HEK293 (cell line): Measurements from ENCODE around the gene MT2A.

Experiments used
- CTCF ChIA-PET: fragments of 350-600 bp; formaldehyde crosslinking; extraction: SDS; loops from one replicate; lab custom pipeline; 2021; ENCODE audit warnings: antibody characterized with exemption; lab: Yijun Ruan, JAX
- POLR2A ChIA-PET: fragments of 300-600 bp; formaldehyde crosslinking; extraction: SDS; loops from one replicate; lab custom pipeline; 2020; ENCODE audit warnings: antibody characterized with exemption, inconsistent platforms; lab: Yijun Ruan, JAX
- H3K27ac ChIP-seq: fragments of 200-500 bp; sonication (Bioruptor generic); 2 replicates; pipeline ENCODE4 v1.5.1; 2014; ENCODE audit warnings: low read depth, low read length, control low read depth, inconsistent platforms; ENCODE audit errors: extremely low read depth
- H3K36me3 ChIP-seq, 2 experiments: fragments of 200-500 bp in 1 of 2; sonication (Bioruptor generic) in 1 of 2; 1 replicate in 1 of 2; 2 replicates in 1 of 2; pipeline ENCODE4 v1.5.1; 2014 to 2017; ENCODE audit warnings: inconsistent platforms in 2 of 2, low read length in 2 of 2; ENCODE audit not compliant: control insufficient read depth in 2 of 2, insufficient read depth in 1 of 2
- H3K4me1 ChIP-seq: fragments of 200-500 bp; sonication (Bioruptor generic); 2 replicates; pipeline ENCODE4 v1.5.1; 2014; ENCODE audit warnings: mild to moderate bottlenecking, low read length, inconsistent platforms; ENCODE audit not compliant: control insufficient read depth, insufficient read depth
- H3K4me3 ChIP-seq: 2 replicates; pipeline ENCODE4 v1.5.1; 2011; ENCODE audit warnings: low read depth, mild to moderate bottlenecking, control low read depth, low read length, moderate library complexity
- H3K9me3 ChIP-seq: fragments of 200-500 bp; sonication (Bioruptor generic); 2 replicates; pipeline ENCODE4 v1.5.1; 2014; ENCODE audit warnings: low read depth, low read length, inconsistent platforms; ENCODE audit not compliant: control insufficient read depth, insufficient read depth
- EGR2 ChIP-seq: fragments of 450-650 bp; formaldehyde crosslinking; IDR thresholded peaks from 2 replicates; pipeline ENCODE4 v1.5.1; 2016; ENCODE audit warnings: low read depth, missing biosample characterization, missing genetic modification characterization
- GLIS1 ChIP-seq: fragments of 450-650 bp; formaldehyde crosslinking; IDR thresholded peaks from 2 replicates; pipeline ENCODE4 v1.5.1; 2016; ENCODE audit warnings: missing biosample characterization, missing genetic modification characterization
- HIC1 ChIP-seq: fragments of 450-650 bp; formaldehyde crosslinking; IDR thresholded peaks from 2 replicates; pipeline ENCODE4 v1.5.1; 2016; ENCODE audit warnings: missing biosample characterization, missing genetic modification characterization
- IKZF3 ChIP-seq: fragments of 450-650 bp; IDR thresholded peaks from 2 replicates; pipeline ENCODE4 v1.5.0; 2018; ENCODE audit warnings: missing biosample characterization, mild to moderate bottlenecking, missing genetic modification characterization, moderate library complexity
- KLF1 ChIP-seq: fragments of 450-650 bp; formaldehyde crosslinking; IDR thresholded peaks from 2 replicates; pipeline ENCODE4 v1.5.1; 2016; ENCODE audit warnings: missing biosample characterization, missing genetic modification characterization
- SP3 ChIP-seq: fragments of 450-650 bp; formaldehyde crosslinking; IDR thresholded peaks from 2 replicates; pipeline ENCODE4 v1.5.1; 2016; ENCODE audit warnings: missing biosample characterization, missing genetic modification characterization
- WT1 ChIP-seq: fragments of 450-650 bp; formaldehyde crosslinking; IDR thresholded peaks from 2 replicates; pipeline ENCODE4 v1.5.1; 2016; ENCODE audit warnings: missing biosample characterization, missing genetic modification characterization
- ZBTB17 ChIP-seq: fragments of 450-650 bp; formaldehyde crosslinking; IDR thresholded peaks from 2 replicates; pipeline ENCODE4 v1.5.1; 2016; ENCODE audit warnings: missing biosample characterization, missing genetic modification characterization
- ZBTB20 ChIP-seq: fragments of 450-650 bp; formaldehyde crosslinking; IDR thresholded peaks from 2 replicates; pipeline ENCODE4 v1.5.1; 2016; ENCODE audit warnings: missing biosample characterization, missing genetic modification characterization
- ZFHX2 ChIP-seq: fragments of 450-650 bp; formaldehyde crosslinking; conservative IDR thresholded peaks from 2 replicates; pipeline ENCODE4 v1.5.1; 2016; ENCODE audit warnings: missing biosample characterization, missing genetic modification characterization
- ZNF112 ChIP-seq: fragments of 450-650 bp; formaldehyde crosslinking; IDR thresholded peaks from 2 replicates; pipeline ENCODE4 v1.5.0; 2017; ENCODE audit warnings: missing biosample characterization, missing genetic modification characterization
- ZNF140 ChIP-seq: fragments of 450-650 bp; formaldehyde crosslinking; IDR thresholded peaks from 2 replicates; pipeline ENCODE4 v1.5.1; 2016; ENCODE audit warnings: missing biosample characterization, missing genetic modification characterization
- ZNF146 ChIP-seq: fragments of 450-650 bp; formaldehyde crosslinking; IDR thresholded peaks from 2 replicates; pipeline ENCODE4 v1.5.1; 2016; ENCODE audit warnings: missing biosample characterization, missing genetic modification characterization
- ZNF19 ChIP-seq: fragments of 450-650 bp; formaldehyde crosslinking; IDR thresholded peaks from 2 replicates; pipeline ENCODE4; 2016; ENCODE audit warnings: missing biosample characterization, missing genetic modification characterization, low read depth
- ZNF335 ChIP-seq: fragments of 450-650 bp; formaldehyde crosslinking; conservative IDR thresholded peaks from 2 replicates; pipeline ENCODE4 v1.5.1; 2016; ENCODE audit warnings: missing biosample characterization, missing genetic modification characterization
- ZNF354C ChIP-seq: fragments of 450-650 bp; formaldehyde crosslinking; IDR thresholded peaks from 2 replicates; pipeline ENCODE4 v1.5.1; 2016; ENCODE audit warnings: missing biosample characterization, missing genetic modification characterization, low read depth, borderline replicate concordance
- ZNF416 ChIP-seq: fragments of 450-650 bp; formaldehyde crosslinking; IDR thresholded peaks from 2 replicates; pipeline ENCODE4 v1.5.1; 2016; ENCODE audit warnings: missing biosample characterization, missing genetic modification characterization
- ZNF513 ChIP-seq: fragments of 450-650 bp; IDR thresholded peaks from 2 replicates; pipeline ENCODE4 v1.5.1; 2018; ENCODE audit warnings: missing biosample characterization, missing genetic modification characterization
- ZNF549 ChIP-seq: fragments of 450-650 bp; IDR thresholded peaks from 2 replicates; pipeline ENCODE4 v1.5.1; 2018; ENCODE audit warnings: missing biosample characterization, missing genetic modification characterization, mild to moderate bottlenecking, inconsistent platforms, moderate library complexity
- ZNF571 ChIP-seq: fragments of 450-650 bp; formaldehyde crosslinking; IDR thresholded peaks from 2 replicates; pipeline ENCODE4 v1.5.0; 2017; ENCODE audit warnings: missing biosample characterization, missing genetic modification characterization
- ZNF600 ChIP-seq: fragments of 450-650 bp; formaldehyde crosslinking; IDR thresholded peaks from 2 replicates; pipeline ENCODE4 v1.5.1; 2016; ENCODE audit warnings: missing biosample characterization, missing genetic modification characterization
- ZNF621 ChIP-seq: fragments of 450-650 bp; formaldehyde crosslinking; IDR thresholded peaks from 2 replicates; pipeline ENCODE4 v1.5.1; 2017; ENCODE audit warnings: missing biosample characterization, missing genetic modification characterization
- TF ChIP-seq, protein P1 (sequence below): fragments of 450-650 bp; formaldehyde crosslinking; IDR thresholded peaks from 2 replicates; pipeline ENCODE4 v1.5.1; 2016; ENCODE audit warnings: missing biosample characterization, missing genetic modification characterization
- TF ChIP-seq, protein P2 (sequence below): fragments of 450-650 bp; formaldehyde crosslinking; IDR thresholded peaks from 2 replicates; pipeline ENCODE4 v1.5.1; 2016; ENCODE audit warnings: missing biosample characterization, missing genetic modification characterization

MT2A gene

GRCh38 chr16:56607109-56607618 is 1.2 kb upstream of the MT2A start:
- H3K27ac ChIP-seq: no peak overlapping the region
- no peaks in the 10 kb centered on the region for H3K36me3 ChIP-seq
- no peak overlapping the region for H3K4me3 ChIP-seq
- CTCF ChIA-PET: interaction anchor here (0.6 to 4.7 kb wide), 4 partner anchors 16 to 95 kb away, joined by 3 to 66 read pairs (median 4); no protein-coding TSS in a partner anchor
- H3K4me1 ChIP-seq: peaks cover 3% of the 10 kb centered on the region; the same call in 1 of the 2 replicates
- H3K9me3 ChIP-seq: no peaks in the 10 kb centered on the region
- POLR2A ChIA-PET: no interaction called here
- TF ChIP-seq ZNF19 (tag by site-specific recombination): no peak
- no peak for TF ChIP-seq ZNF549
- no peak for TF ChIP-seq SP3 (tag by site-specific recombination)
- TF ChIP-seq, protein P1, sequence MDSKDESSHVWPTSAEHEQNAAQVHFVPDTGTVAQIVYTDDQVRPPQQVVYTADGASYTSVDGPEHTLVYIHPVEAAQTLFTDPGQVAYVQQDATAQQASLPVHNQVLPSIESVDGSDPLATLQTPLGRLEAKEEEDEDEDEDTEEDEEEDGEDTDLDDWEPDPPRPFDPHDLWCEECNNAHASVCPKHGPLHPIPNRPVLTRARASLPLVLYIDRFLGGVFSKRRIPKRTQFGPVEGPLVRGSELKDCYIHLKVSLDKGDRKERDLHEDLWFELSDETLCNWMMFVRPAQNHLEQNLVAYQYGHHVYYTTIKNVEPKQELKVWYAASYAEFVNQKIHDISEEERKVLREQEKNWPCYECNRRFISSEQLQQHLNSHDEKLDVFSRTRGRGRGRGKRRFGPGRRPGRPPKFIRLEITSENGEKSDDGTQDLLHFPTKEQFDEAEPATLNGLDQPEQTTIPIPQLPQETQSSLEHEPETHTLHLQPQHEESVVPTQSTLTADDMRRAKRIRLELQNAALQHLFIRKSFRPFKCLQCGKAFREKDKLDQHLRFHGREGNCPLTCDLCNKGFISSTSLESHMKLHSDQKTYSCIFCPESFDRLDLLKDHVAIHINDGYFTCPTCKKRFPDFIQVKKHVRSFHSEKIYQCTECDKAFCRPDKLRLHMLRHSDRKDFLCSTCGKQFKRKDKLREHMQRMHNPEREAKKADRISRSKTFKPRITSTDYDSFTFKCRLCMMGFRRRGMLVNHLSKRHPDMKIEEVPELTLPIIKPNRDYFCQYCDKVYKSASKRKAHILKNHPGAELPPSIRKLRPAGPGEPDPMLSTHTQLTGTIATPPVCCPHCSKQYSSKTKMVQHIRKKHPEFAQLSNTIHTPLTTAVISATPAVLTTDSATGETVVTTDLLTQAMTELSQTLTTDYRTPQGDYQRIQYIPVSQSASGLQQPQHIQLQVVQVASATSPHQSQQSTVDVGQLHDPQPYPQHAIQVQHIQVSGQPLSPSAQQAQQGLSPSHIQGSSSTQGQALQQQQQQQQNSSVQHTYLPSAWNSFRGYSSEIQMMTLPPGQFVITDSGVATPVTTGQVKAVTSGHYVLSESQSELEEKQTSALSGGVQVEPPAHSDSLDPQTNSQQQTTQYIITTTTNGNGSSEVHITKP (tag by site-specific recombination): no peak
- TF ChIP-seq ZFHX2: peak; percentile 38
- TF ChIP-seq, protein P2, sequence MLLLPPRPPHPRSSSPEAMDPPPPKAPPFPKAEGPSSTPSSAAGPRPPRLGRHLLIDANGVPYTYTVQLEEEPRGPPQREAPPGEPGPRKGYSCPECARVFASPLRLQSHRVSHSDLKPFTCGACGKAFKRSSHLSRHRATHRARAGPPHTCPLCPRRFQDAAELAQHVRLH (tag by site-specific recombination): no peak
- TF ChIP-seq ZNF354C: no peak
- TF ChIP-seq, all 188 proteins: peak for 1

DNA sequence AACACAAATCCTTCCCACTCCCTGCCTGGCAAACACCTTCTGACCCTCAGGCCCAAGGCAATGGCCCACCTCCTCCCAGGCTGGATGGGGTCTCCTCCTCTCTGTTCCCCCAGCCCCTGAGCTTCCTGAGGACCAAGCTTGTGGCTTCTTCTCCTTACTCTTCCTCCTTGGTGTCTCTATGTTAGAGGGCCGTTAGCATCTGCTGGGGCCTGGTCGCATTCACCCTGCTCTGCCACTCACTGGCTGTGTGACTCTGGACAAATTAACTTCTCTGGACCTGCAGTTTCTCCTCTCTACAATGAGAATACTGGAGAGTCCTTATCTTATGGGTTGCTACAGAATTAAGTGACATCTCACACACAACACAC is 725 bp upstream of the MT2A start:
- Histone ChIP-seq H3K4me3 (no peak overlapping the region), H3K27ac (0 out of 2 replicates have a peak overlapping the region, but pooled peaks have one; percentile 20), H3K36me3 (no peaks in the 10 kb centered on the region), H3K4me1 (peaks cover 3% of the 10 kb centered on the region; the same call in 1 of the 2 replicates), H3K9me3 (no peaks in the 10 kb centered on the region)
- ChIA-PET CTCF (interaction anchor here (0.6 kb wide), 1 partner anchor 27 kb away, joined by 3 read pairs; no protein-coding TSS in a partner anchor), POLR2A (interaction anchor here (1.4 kb wide), 1 partner anchor 75 kb away, joined by 13 read pairs; the partner anchor contains the start of gene MT1X)
- no peak for TF ChIP-seq ZNF600 (tag by site-specific recombination)
- no peak for TF ChIP-seq ZNF513
- no peak for TF ChIP-seq ZNF146 (tag by site-specific recombination)
- no peak for TF ChIP-seq ZNF112 (tag by site-specific recombination)
- TF ChIP-seq ZNF621 (tag by site-specific recombination): no peak
- no peak for TF ChIP-seq ZNF140 (tag by site-specific recombination)

DNA sequence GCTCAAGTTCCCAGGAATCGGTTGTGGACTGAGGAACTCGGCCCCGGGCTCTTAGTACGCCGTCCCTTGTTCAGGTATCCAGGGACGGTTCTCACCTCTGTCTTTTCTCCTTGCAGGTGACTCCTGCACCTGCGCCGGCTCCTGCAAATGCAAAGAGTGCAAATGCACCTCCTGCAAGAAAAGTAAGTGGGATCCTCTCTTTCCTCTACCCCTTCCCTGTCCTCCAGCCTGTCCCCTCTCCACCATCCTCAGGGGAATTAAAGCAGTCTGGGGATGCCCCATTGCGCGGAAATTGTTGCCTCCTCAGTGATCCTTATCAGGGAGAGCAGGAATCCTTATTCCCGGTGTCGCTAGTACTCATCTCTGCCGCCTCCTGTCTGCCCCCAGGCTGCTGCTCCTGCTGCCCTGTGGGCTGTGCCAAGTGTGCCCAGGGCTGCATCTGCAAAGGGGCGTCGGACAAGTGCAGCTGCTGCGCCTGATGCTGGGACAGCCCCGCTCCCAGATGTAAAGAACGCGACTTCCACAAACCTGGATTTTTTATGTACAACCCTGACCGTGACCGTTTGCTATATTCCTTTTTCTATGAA is 585 bp downstream of the MT2A start:
- ChIA-PET CTCF (interaction anchor here (0.6 to 1.3 kb wide), 3 partner anchors 32 to 321 kb away, joined by 3 to 10 read pairs (median 4); no protein-coding TSS in a partner anchor), POLR2A (interaction anchor here (0.7 to 1.5 kb wide), 10 partner anchors 9 to 158 kb away, joined by 3 to 13 read pairs (median 4); partner anchors contain the start of genes MT1E, MT1F, MT1X and NUDT21)
- H3K36me3 ChIP-seq: no peaks in the 10 kb centered on the region
- peak overlapping the region; percentile 51 for H3K4me3 ChIP-seq
- H3K9me3 ChIP-seq: no peaks in the 10 kb centered on the region
- H3K27ac ChIP-seq: peak overlapping the region; percentile 10; the same call in 1 of the 2 replicates
- H3K4me1 ChIP-seq: peaks cover 3% of the 10 kb centered on the region; the same call in 1 of the 2 replicates
- TF ChIP-seq ZNF416 (tag by site-specific recombination) (no peak), ZNF335 (peak; percentile 11; the same call in 1 of the 2 replicates), GLIS1 (tag by site-specific recombination) (peak; percentile 27; the same call in 1 of the 2 replicates), ZNF571 (tag by site-specific recombination) (no peak), ZBTB17 (tag by site-specific recombination) (peak; percentile 54; the same call in 1 of the 2 replicates), IKZF3 (peak; percentile 34; the same call in 1 of the 2 replicates), EGR2 (tag by site-specific recombination) (peak; percentile 10; the same call in 1 of the 2 replicates), KLF1 (tag by site-specific recombination) (0 out of 2 replicates have a peak, but pooled peaks have one; percentile 27), HIC1 (peak; percentile 54), ZBTB20 (peak; percentile 98), WT1 (tag by site-specific recombination) (peak; percentile 41; the same call in 1 of the 2 replicates)
